ENCODE results near the gene TFAP2C. TPM values are rescaled to one million over a fixed set of nuclear protein-coding genes. Genes with fewer than 3 reads are reported as not detected.
"Not testable (repeated sequence)": the region's sequence is repeated elsewhere in the genome, so short reads cannot be mapped to it uniquely, and the experiment has no call there.

Gene TFAP2C
- polyA plus RNA-seq, 2 donors: 18.3 to 18.6 TPM

GRCh38 chr20:56634735-56635385, 5.8 kb downstream of the TFAP2C start:
- Histone ChIP-seq H3K4me3 (ENCODE audit: low read depth in 1 of 2, low read length in 2 of 2) (no peak overlapping the region), H3K36me3 (ENCODE audit: control insufficient read depth in 2 of 2, insufficient read depth in 2 of 2, low read length in 1 of 2) (peaks cover 0 to 9% of the 10 kb centered on the region in 2 donors), H3K4me1 (ENCODE audit: control insufficient read depth in 2 of 2, insufficient read depth in 2 of 2, low read length in 1 of 2) (peaks cover 4 to 6% of the 10 kb centered on the region in 2 donors), H3K27ac (ENCODE audit: low read depth in 2 of 2, low read length in 1 of 2) (peak overlapping the region; percentile 52), H3K9me3 (ENCODE audit: control insufficient read depth in 2 of 2, insufficient read depth in 1 of 2, low read depth in 1 of 2, low read length in 1 of 2) (no peaks in the 10 kb centered on the region), H3K27me3 (ENCODE audit: control insufficient read depth in 1 of 2, insufficient read depth in 2 of 2, low read length in 2 of 2) (no peaks in the 10 kb centered on the region)
- 30 to 37% methylated on average over 13 of the region's 13 CpGs for WGBS, 2 donors

- no peak overlapping the region for H3K4me3 ChIP-seq (ENCODE audit: low read depth in 1 of 2, low read length in 2 of 2)
- peaks cover 0 to 5% of the 10 kb centered on the region in 2 donors for H3K36me3 ChIP-seq (ENCODE audit: control insufficient read depth in 2 of 2, insufficient read depth in 2 of 2, low read length in 1 of 2)
- H3K9me3 ChIP-seq (ENCODE audit: control insufficient read depth in 2 of 2, insufficient read depth in 1 of 2, low read depth in 1 of 2, low read length in 1 of 2): no peaks in the 10 kb centered on the region
- H3K27me3 ChIP-seq (ENCODE audit: control insufficient read depth in 1 of 2, insufficient read depth in 2 of 2, low read length in 2 of 2): no peaks in the 10 kb centered on the region
- no peak overlapping the region for H3K27ac ChIP-seq (ENCODE audit: low read depth in 2 of 2, low read length in 1 of 2)
- peaks cover 0 to 4% of the 10 kb centered on the region in 2 donors for H3K4me1 ChIP-seq (ENCODE audit: control insufficient read depth in 2 of 2, insufficient read depth in 2 of 2, low read length in 1 of 2)
- 39 to 52% methylated on average over 3 of the region's 3 CpGs for WGBS, 2 donors
These were observed 7.6 kb downstream of the TFAP2C start for GRCh38 chr20:56636716-56637115.

GRCh38 chr20:56637576-56637975, 8.5 kb downstream of the TFAP2C start:
- Histone ChIP-seq H3K4me1 (ENCODE audit: control insufficient read depth in 2 of 2, insufficient read depth in 2 of 2, low read length in 1 of 2) (peaks cover 0 to 4% of the 10 kb centered on the region in 2 donors), H3K27me3 (ENCODE audit: control insufficient read depth in 1 of 2, insufficient read depth in 2 of 2, low read length in 2 of 2) (no peaks in the 10 kb centered on the region), H3K36me3 (ENCODE audit: control insufficient read depth in 2 of 2, insufficient read depth in 2 of 2, low read length in 1 of 2) (peaks cover 0 to 5% of the 10 kb centered on the region in 2 donors), H3K9me3 (ENCODE audit: control insufficient read depth in 2 of 2, insufficient read depth in 1 of 2, low read depth in 1 of 2, low read length in 1 of 2) (no peaks in the 10 kb centered on the region), H3K4me3 (ENCODE audit: low read depth in 1 of 2, low read length in 2 of 2) (no peak overlapping the region), H3K27ac (ENCODE audit: low read depth in 2 of 2, low read length in 1 of 2) (peak overlapping the region; percentile 5 to 26)
- 50 to 56% methylated on average over 10 of the region's 10 CpGs for WGBS, 2 donors

GRCh38 chr20:56646599-56646998, 17.5 kb downstream of the TFAP2C start:
- no peaks in the 10 kb centered on the region for H3K27me3 ChIP-seq (ENCODE audit: control insufficient read depth in 1 of 2, insufficient read depth in 2 of 2, low read length in 2 of 2)
- 87 to 90% methylated on average over 4 of the region's 4 CpGs for WGBS, 2 donors
- H3K4me1 ChIP-seq (ENCODE audit: control insufficient read depth in 2 of 2, insufficient read depth in 2 of 2, low read length in 1 of 2): no peaks in the 10 kb centered on the region
- H3K4me3 ChIP-seq (ENCODE audit: low read depth in 1 of 2, low read length in 2 of 2): no peak overlapping the region
- H3K9me3 ChIP-seq (ENCODE audit: control insufficient read depth in 2 of 2, insufficient read depth in 1 of 2, low read depth in 1 of 2, low read length in 1 of 2): no peaks in the 10 kb centered on the region
- peaks cover 3 to 6% of the 10 kb centered on the region in 2 donors for H3K36me3 ChIP-seq (ENCODE audit: control insufficient read depth in 2 of 2, insufficient read depth in 2 of 2, low read length in 1 of 2)
- H3K27ac ChIP-seq (ENCODE audit: low read depth in 2 of 2, low read length in 1 of 2): no peak overlapping the region

GRCh38 chr20:56653211-56653610, 24.1 kb downstream of the TFAP2C start:
- H3K27me3 ChIP-seq (ENCODE audit: control insufficient read depth in 1 of 2, insufficient read depth in 2 of 2, low read length in 2 of 2): no peaks in the 10 kb centered on the region
- no peaks in the 10 kb centered on the region for H3K9me3 ChIP-seq (ENCODE audit: control insufficient read depth in 2 of 2, insufficient read depth in 1 of 2, low read depth in 1 of 2, low read length in 1 of 2)
- peaks cover 0 to 5% of the 10 kb centered on the region in 2 donors for H3K4me1 ChIP-seq (ENCODE audit: control insufficient read depth in 2 of 2, insufficient read depth in 2 of 2, low read length in 1 of 2)
- 64 to 70% methylated on average over 4 of the region's 4 CpGs for WGBS, 2 donors
- no peaks in the 10 kb centered on the region for H3K36me3 ChIP-seq (ENCODE audit: control insufficient read depth in 2 of 2, insufficient read depth in 2 of 2, low read length in 1 of 2)
- no peak overlapping the region for H3K27ac ChIP-seq (ENCODE audit: low read depth in 2 of 2, low read length in 1 of 2)
- H3K4me3 ChIP-seq (ENCODE audit: low read depth in 1 of 2, low read length in 2 of 2): no peak overlapping the region

- H3K27ac ChIP-seq (ENCODE audit: low read depth in 2 of 2, low read length in 1 of 2): no peak overlapping the region
- H3K4me3 ChIP-seq (ENCODE audit: low read depth in 1 of 2, low read length in 2 of 2): no peak overlapping the region
- H3K9me3 ChIP-seq (ENCODE audit: control insufficient read depth in 2 of 2, insufficient read depth in 1 of 2, low read depth in 1 of 2, low read length in 1 of 2): no peaks in the 10 kb centered on the region
- 29 to 35% methylated on average over 7 of the region's 7 CpGs for WGBS, 2 donors
- peaks cover 0 to 5% of the 10 kb centered on the region in 2 donors for H3K4me1 ChIP-seq (ENCODE audit: control insufficient read depth in 2 of 2, insufficient read depth in 2 of 2, low read length in 1 of 2)
- no peaks in the 10 kb centered on the region for H3K36me3 ChIP-seq (ENCODE audit: control insufficient read depth in 2 of 2, insufficient read depth in 2 of 2, low read length in 1 of 2)
- no peaks in the 10 kb centered on the region for H3K27me3 ChIP-seq (ENCODE audit: control insufficient read depth in 1 of 2, insufficient read depth in 2 of 2, low read length in 2 of 2)
These were observed 27.5 kb downstream of the TFAP2C start for GRCh38 chr20:56656632-56657031.

GRCh38 chr20:56657879-56658278, 28.8 kb downstream of the TFAP2C start:
- no peak overlapping the region for H3K4me3 ChIP-seq (ENCODE audit: low read depth in 1 of 2, low read length in 2 of 2)
- H3K27me3 ChIP-seq (ENCODE audit: control insufficient read depth in 1 of 2, insufficient read depth in 2 of 2, low read length in 2 of 2): no peaks in the 10 kb centered on the region
- H3K36me3 ChIP-seq (ENCODE audit: control insufficient read depth in 2 of 2, insufficient read depth in 2 of 2, low read length in 1 of 2): no peaks in the 10 kb centered on the region
- H3K4me1 ChIP-seq (ENCODE audit: control insufficient read depth in 2 of 2, insufficient read depth in 2 of 2, low read length in 1 of 2): peaks cover 0 to 5% of the 10 kb centered on the region in 2 donors
- no peak overlapping the region for H3K27ac ChIP-seq (ENCODE audit: low read depth in 2 of 2, low read length in 1 of 2)
- H3K9me3 ChIP-seq (ENCODE audit: control insufficient read depth in 2 of 2, insufficient read depth in 1 of 2, low read depth in 1 of 2, low read length in 1 of 2): no peaks in the 10 kb centered on the region
- 56 to 66% methylated on average over 9 of the region's 9 CpGs for WGBS, 2 donors

- not testable (repeated sequence) for H3K9me3 ChIP-seq (ENCODE audit: control insufficient read depth in 2 of 2, insufficient read depth in 1 of 2, low read depth in 1 of 2, low read length in 1 of 2); H3K27ac ChIP-seq (ENCODE audit: low read depth in 2 of 2, low read length in 1 of 2); H3K36me3 ChIP-seq (ENCODE audit: control insufficient read depth in 2 of 2, insufficient read depth in 2 of 2, low read length in 1 of 2); H3K4me1 ChIP-seq (ENCODE audit: control insufficient read depth in 2 of 2, insufficient read depth in 2 of 2, low read length in 1 of 2); H3K27me3 ChIP-seq (ENCODE audit: control insufficient read depth in 1 of 2, insufficient read depth in 2 of 2, low read length in 2 of 2); H3K4me3 ChIP-seq (ENCODE audit: low read depth in 1 of 2, low read length in 2 of 2)
- WGBS, 2 donors: 82 to 93% methylated on average over 7 to 8 of the region's 8 CpGs
These were observed 29.3 kb downstream of the TFAP2C start for GRCh38 chr20:56658341-56658947.

- WGBS, 2 donors: 94 to 96% methylated on average over 9 of the region's 9 CpGs
- Histone ChIP-seq H3K9me3 (ENCODE audit: control insufficient read depth in 2 of 2, insufficient read depth in 1 of 2, low read depth in 1 of 2, low read length in 1 of 2) (no peaks in the 10 kb centered on the region), H3K27ac (ENCODE audit: low read depth in 2 of 2, low read length in 1 of 2) (no peak overlapping the region), H3K36me3 (ENCODE audit: control insufficient read depth in 2 of 2, insufficient read depth in 2 of 2, low read length in 1 of 2) (no peaks in the 10 kb centered on the region), H3K4me1 (ENCODE audit: control insufficient read depth in 2 of 2, insufficient read depth in 2 of 2, low read length in 1 of 2) (no peaks in the 10 kb centered on the region), H3K4me3 (ENCODE audit: low read depth in 1 of 2, low read length in 2 of 2) (no peak overlapping the region), H3K27me3 (ENCODE audit: control insufficient read depth in 1 of 2, insufficient read depth in 2 of 2, low read length in 2 of 2) (no peaks in the 10 kb centered on the region)
These were observed 34.6 kb downstream of the TFAP2C start for GRCh38 chr20:56663660-56664059.

GRCh38 chr20:56664796-56665195, 35.7 kb downstream of the TFAP2C start:
- Histone ChIP-seq H3K9me3 (ENCODE audit: control insufficient read depth in 2 of 2, insufficient read depth in 1 of 2, low read depth in 1 of 2, low read length in 1 of 2) (no peaks in the 10 kb centered on the region), H3K4me3 (ENCODE audit: low read depth in 1 of 2, low read length in 2 of 2) (no peak overlapping the region)
- 86 to 94% methylated on average over 1 of the region's 1 CpG for WGBS, 2 donors

More at GRCh38 chr20:56664796-56665195, 35.7 kb downstream of the TFAP2C start:
- no peaks in the 10 kb centered on the region for H3K4me1 ChIP-seq (ENCODE audit: control insufficient read depth in 2 of 2, insufficient read depth in 2 of 2, low read length in 1 of 2)
- no peaks in the 10 kb centered on the region for H3K27me3 ChIP-seq (ENCODE audit: control insufficient read depth in 1 of 2, insufficient read depth in 2 of 2, low read length in 2 of 2)
- no peak overlapping the region for H3K27ac ChIP-seq (ENCODE audit: low read depth in 2 of 2, low read length in 1 of 2)
- no peaks in the 10 kb centered on the region for H3K36me3 ChIP-seq (ENCODE audit: control insufficient read depth in 2 of 2, insufficient read depth in 2 of 2, low read length in 1 of 2)
